HG02973 (cell line): ENCODE measurements around the gene TATDN3.
"Not testable (repeated sequence)": the region's sequence is repeated elsewhere in the genome, so short reads cannot be mapped to it uniquely, and the experiment has no call there.

Experiments used
- ATAC-seq: cut with Tn5 transposase; IDR thresholded peaks from one replicate; pipeline ENCODE4 v1.9.1; 2021; ENCODE audit warnings: moderate library complexity; ENCODE audit not compliant: unreplicated experiment

TATDN3 gene, protein sequence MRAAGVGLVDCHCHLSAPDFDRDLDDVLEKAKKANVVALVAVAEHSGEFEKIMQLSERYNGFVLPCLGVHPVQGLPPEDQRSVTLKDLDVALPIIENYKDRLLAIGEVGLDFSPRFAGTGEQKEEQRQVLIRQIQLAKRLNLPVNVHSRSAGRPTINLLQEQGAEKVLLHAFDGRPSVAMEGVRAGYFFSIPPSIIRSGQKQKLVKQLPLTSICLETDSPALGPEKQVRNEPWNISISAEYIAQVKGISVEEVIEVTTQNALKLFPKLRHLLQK

DNA sequence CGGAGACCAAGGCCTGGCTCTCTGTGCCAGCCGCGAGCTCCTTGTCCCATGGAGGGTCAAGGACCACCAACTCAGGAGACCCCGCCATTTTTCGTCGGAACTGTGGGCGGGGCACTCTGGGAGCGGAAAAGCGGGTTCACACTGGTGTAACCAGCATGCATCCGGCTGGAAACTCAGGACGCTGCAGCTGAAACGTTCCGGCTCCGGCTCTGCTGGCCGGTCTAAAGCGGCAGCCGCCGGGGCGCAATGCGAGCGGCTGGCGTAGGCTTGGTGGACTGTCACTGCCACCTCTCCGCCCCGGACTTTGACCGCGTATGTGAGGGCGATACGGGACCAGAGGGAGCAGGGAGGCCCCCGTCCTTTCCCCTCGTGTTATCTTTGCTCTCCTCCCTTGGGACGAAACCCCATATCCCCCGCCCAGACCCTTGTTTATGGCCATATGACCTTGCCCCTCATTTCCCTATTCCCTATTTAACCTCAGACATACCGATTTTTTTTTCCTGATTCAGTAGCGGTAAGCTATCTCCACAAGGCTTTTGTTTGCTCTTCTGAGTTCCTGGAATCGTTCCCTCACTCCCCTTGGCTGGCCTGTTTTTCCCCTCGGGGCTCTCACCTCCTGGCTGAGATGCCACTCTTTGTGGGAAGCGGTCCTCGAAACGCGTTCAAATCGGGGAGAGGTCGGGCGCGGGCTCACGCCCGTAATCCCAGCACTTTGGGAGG is at the start of gene TATDN3, which contains the start of gene NSL1:
Gene TATDN3 (plus strand): TSS at position 219 of the 720 bp plus-strand sequence. CDS start 28 bp downstream, at position 247.
Gene NSL1 (minus strand): TSS at position 102 of the 720 bp plus-strand sequence. CDS start 14 bp downstream, at position 88.
- ATAC-seq = peak; percentile 58

DNA sequence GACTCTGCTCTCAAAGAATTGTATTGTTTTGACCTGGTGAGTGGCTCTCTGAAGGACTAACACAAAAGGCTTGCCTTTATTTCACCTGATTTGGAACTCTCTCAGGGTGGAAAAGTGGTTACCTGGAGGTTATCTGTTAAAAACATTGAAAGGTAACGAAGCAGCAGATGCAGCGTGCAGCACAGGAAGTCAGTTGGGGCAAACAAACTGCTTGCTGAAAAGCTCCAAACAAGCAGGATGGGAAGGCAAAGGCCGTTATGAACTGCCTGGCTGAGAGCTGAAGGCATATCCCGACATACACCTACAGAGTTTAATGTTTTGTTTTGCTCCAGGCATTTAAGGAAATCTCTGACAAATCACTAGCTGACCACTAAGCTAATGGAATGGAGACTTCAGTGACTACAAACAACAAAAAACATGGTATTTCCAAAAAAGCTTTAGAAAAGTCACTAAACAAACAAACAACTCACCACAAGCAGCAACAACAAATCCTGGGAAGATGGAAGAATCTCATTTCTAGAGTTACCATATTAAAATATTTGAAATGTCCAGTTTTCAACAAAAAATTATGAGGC is 47.7 kb upstream of the TATDN3 start:
- ATAC-seq = no peak

DNA sequence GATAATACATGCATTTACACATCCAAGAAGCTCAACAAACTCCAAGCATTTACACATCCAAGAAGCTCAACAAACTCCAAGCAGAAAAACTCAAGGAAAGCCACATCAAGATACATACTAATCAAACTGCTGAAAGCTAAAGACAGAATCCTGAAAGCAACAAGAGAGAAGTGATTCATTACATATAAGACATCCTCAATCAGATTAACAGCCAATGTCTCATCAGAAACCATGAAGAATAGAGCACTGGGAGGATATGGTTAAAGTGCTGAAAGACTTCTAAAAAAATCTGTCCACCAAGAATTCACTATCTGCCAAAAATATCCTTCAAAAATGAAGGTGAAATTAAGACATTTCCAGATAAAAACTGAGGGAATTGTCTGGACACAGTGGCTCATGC is 46.4 kb upstream of the TATDN3 start:
- no peak for ATAC-seq

DNA sequence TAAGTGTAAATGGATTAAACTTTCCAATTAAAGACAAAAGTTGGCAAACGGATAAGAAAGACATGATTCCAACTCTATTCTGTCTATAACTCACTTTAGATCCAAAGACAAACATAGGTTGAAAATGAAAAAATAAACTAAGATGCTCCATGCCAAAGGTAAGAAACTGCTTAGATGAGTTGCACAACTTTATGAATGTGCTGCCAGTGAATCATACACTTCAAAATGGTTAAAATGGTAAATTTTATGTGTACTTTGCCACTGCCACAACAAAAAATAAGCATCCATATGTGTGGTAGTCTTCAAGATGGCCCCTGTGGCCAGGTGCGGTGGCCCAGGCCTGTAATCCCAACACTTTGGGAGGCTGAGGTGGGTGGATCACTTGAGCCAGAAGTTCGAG is 45.1 kb upstream of the TATDN3 start:
- no peak for ATAC-seq

DNA sequence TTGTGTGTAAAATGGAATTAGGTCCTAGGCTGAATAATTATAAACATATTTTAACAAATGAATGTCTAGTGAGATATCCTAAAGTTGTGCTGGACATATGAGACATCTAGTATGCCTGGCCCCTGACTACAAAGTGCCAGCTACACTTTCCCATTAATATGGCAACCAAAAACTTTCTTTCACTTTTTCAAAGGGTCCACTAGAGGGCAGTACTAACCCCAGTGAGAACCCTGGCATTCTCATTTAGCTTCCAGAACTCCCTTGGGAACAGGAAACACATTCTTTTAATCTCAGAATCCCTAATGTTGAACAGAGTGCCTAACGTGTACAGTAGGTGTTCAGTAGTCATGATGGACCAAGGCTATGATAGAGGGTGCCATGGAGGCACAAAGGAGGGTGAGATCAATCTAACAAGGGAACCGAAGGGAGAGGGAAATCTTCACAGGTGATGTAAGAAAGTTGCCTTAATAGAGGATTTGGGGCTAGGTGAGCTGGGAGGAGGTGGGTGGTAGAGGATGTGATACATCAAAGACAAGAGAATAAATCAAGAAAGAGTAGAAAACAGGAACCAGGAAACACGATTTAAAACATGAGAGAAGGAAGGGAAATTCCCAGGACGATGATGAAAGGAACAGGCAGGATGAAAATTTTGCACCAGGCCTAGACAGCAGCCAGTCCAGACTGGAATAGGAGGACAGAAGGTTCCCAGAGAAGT is 41.7 kb upstream of the TATDN3 start:
- ATAC-seq = no peak

DNA sequence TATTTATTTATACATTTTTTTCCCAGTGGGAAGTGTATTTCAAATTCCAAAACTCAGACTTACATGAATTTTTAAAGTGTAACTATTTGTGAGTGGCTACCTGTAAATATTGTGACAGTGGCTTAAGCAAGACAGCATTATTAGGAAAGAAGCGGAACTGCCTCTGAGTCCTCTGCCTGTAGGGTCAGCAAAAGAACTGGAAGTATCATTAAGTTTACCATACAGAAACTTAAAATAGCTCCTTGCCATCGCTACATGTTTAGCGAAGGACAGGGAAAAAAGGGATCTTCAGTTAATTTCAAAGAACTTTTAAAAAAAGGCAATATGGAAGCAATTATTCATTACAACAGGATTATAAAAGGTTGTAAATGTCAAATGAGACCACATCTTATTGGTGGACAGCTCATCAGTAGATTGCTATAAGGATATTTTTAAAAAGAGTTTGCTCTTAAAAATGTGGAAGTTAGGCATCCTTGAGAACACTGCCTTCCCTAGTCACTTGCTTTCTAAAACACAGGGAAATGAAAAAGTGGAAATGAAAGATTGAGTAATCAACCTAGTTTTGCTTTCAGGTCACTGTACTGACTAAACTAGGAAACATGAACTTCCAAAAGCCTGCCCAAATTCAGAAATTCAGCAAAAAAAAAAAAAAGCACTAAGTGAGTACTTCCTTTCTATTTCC is 39.3 kb upstream of the TATDN3 start:
- ATAC-seq = no peak

DNA sequence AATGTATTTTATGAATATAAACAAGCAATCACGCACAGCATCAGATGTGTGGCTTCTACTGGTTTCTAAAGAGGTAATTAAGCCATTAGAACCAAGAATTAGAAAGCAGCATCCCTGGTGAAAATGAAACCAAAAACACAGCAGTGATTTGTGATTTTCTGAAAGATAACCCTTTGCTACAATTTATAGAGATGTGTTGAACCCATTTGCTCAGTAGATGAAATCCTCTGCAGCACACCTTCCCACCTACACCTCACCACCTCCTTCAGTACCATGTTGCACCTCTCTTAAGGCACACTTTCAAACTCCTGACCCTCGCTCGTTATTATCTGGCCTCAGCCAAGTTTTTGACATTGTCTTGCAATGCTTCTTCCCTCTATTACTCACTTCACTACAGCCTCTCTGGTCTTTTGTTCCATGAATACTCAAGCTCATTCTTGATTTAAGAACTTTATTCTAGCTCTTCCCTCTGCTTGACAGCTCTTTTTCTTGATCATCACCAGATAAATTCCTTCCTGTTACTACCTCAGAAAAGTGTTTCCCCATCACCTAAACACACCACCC is 38.7 kb upstream of the TATDN3 start:
- ATAC-seq = no peak

DNA sequence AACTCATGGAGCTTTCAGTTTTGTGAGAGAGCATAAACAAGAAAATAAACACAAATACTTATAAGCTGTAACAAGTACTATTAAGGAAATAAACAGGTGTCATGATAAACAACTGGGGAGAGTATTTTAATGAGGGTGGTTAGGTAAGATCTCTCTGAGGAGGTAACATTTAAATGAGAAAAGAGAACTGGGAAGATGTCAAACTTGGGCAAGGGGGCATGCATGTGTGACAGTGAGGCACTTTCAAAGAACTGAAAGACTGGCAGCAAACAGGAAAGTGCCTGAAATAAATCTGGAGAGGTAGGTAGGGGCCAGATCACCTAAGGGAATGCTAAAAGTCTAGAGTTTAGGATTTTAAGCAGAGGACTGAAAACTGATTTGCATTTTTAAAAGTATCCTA is 37.9 kb upstream of the TATDN3 start:
- ATAC-seq = no peak

DNA sequence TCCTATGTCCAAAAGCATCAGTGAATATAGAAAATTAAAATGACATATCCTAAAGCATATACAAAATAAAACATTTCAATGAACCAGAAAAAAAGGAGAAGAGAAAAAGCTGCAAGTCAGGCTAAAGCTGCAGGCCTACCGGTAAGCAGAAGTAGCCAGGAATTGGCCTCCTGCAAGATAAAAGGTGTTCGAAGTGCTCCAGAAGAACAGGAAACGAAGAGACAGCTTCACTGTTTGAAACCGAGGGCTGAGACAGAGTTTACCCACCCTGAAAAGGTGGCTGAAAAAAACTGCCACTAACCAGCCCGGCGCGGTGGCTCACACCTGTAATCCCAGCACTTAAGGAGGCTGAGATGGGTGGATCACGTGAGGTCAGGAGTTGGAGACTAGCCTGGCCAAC is 37.5 kb upstream of the TATDN3 start:
- no peak for ATAC-seq

DNA sequence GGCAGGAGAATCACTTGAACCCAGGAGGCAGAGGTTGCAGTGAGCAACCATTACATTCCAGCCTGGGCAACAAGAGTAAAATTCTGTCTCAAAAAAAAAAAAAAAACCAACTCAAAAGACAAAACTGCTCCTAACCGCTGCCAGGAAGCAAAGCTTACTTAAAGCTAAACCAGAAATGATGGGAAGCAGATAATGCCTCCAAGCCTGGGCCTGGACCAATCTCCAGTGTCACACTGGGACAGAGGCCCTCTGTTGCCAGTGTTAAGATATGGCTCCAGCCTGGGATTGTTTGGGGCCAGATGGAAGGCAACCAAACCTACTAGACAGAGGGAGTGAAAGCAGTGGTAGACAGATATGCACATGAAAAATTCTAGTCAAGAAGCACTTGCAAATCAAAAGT is 37.0 kb upstream of the TATDN3 start:
- no peak for ATAC-seq

DNA sequence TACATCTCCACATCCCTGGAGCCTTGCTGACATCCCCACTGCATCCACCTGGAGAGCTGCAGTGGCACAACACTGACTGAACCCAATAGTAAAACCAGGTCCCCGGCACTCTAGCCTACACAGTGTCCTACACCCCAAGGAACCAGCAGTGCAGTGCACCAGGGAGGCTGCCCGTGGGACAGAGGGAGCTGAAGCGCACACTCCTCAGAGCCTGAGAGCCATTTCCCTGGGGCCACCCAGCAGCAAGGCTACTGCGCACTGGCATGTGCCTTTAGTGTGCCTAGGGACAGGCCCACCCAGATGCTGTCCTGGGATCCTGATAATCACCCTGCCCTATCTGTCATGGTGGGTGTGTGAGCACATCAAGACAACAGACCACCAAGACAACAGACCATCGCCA is 32.0 kb upstream of the TATDN3 start:
- ATAC-seq = no peak

DNA sequence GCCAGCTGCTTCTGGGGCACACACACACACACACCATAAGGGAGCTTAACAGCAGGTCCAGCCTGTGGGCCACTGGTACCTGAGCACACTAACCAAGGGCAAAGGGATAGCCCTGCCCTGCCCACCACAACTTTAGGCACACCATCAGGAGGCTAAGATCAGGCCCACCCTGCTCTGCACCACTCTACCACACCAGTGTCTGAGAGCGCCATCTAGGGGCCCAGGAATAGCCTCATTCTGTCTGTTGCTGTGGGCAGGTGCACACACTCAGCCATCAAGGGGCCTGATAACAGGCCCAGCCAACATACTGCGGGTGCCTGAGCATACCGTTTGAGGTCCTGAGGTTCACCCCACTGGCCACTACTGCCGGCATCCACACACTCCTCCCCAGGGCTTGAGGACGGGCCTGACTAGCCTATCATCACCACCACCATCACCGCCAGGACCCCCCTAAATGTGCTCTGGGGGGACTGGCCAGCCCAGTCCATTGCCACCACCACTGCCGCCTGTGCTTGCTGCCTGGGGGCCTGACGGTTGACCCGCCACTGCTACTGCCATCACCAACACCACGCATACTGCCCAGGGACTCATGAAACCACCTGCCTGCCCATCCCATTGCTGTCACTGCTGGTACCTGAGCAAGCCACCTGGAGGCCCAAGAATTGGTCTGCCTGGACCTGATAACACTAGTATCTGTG is 31.4 kb upstream of the TATDN3 start:
- peak; percentile 63 for ATAC-seq

DNA sequence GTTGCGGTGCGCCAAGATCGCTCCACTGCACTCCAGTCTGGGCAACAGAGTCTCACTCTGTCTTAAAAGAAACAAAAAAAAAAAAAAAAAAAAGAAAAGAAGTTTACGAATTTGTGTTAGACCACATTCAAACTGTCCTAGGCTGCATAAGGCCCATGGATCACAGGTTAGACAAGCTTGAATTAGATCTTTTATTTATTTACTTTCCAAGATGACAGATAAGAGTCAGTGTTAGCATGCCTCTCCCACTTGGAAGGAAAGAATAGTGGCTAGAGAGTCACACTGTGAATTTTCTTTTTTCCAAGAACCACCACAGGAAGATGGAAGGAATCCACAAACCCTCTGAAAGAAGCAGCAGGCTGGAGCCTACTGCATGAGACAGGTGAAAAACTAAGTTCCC is 29.5 kb upstream of the TATDN3 start:
- no peak for ATAC-seq

DNA sequence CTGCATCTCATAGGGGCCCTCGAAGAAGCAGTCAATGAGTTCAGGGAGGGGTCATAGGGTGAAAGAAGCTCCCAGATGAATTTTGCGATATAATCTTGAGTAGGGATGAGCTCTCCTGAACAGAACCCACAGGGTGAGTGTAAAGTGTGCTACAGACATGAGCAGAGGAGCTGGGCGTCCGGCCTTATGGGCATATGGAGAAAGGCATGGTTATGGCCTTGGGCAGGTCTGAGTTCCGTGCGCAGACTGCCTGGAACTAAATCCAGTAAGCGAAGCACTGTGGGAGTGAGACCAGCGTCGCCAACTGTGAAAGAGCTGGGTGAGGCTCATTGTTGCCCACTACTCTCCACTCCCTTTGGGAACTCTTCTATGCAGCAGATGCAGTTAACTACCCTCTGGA is 28.9 kb upstream of the TATDN3 start:
- no peak for ATAC-seq

DNA sequence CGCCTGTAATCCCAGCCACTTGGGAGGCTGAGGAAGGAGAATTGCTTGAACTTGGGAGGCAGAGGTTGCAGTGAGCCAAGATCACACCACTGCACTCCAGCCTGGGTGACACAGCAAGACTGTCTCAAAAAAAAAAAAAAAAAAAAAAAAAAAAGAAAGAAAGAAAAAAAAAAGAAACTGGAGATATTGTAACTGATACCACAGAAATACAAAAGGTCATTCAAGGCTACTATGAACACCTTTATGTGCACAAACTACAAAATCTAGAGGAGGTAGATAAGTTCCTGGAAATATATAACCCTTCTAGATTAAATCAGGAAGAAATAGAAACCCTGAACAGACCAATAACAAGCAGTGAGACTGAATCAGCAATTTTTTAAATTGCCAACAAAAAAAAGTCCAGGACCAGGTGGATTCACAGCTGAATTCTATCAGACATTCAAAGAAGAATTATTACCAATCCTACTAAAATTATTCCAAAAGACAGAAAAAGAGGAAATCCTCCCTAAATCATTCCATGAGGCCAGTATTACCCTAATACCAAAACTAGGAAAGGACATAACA is 26.9 kb upstream of the TATDN3 start:
- not testable (repeated sequence) for ATAC-seq

DNA sequence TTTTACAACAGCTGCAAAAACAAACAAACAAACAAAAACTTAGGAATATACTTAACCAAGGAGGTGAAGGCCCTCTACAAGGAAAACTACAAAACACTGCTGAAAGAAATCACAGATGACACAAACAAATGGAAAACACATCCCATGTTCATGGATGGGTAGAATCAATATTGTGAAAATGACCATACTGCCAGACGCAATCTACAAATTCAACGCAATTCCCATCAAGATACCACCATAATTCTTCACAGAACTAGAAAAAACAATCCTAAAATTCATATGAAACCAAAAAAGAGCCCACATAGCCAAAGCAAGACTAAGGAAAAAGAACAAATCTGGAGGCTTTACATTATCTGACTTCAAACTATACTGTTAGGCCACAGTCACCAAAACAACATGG is 24.9 kb upstream of the TATDN3 start:
- not testable (repeated sequence) for ATAC-seq

DNA sequence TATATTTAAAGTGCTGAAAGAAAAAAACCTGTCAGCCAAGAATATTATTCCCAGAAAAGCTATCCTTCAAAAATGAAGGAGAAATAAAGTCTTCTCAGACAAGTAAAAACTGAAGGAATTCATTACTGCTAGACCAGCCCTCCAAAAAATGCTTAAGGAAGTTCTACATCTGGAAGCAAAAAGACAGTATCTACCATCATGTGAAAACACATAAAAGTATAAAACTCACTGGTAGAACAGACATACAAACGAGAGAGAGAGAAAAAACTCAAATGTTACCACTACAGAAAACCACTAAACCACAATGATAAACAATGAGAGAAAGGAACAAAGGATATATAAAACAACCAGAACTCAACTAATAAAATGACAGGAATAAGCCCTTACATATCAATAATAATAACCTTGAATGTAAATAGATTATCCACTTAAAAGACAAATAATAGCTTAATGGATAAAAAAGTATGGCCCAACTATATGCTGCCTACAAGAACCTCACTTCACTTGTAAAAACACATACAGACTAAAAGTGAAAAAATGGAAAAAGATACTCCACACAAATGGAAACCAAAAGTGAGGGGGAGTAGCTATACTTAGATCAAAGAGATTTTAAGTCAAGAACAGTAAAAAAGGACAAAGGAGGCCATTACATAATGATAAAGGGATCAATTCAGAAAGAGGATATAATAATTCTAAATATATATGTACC is 22.1 kb upstream of the TATDN3 start:
- ATAC-seq = no peak

DNA sequence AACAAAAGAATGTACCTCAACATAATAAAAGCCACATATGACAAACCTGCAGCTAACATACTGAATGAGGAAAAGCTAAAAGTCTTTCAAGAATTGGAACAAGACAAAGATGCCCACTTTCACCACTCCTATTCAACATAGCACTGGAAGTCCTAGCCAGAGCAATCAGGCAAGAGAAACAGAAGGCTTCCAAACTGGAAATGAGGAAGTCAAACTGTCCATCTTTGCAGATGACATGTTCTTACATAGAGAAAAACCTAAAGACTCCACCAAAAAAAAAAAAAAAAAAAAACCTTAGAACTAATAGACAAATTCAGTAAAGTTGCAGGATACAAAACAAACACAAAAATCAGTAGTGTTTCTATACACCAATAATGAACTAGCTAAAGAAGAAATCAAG is 20.4 kb upstream of the TATDN3 start:
- ATAC-seq = no peak

DNA sequence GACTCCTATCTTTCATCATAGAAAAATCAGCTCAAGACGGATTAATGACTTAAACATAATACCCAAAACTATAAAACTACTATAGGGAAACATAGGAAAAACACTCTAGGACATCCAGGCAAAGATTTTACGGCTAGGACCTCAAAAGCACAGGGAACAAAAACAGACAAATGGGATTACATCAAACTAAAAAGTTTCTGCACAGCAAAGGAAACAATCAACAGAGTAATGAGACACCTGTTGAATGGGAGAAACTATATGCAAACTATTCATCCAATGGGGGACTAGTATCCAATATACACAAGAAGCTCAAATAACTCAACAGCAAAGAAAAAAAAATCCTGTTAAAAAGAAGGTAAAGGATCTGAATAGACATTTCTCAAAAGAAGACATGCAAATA is 18.7 kb upstream of the TATDN3 start:
- ATAC-seq = no peak
